Measurements from ENCODE around the gene PLK5.

The PLK5 gene

GRCh38 chr19:1577090-1577928 is 53.4 kb downstream of the PLK5 start:
- no peaks in the 10 kb centered on the region for H3K9me3 Mint-ChIP-seq
- no peaks in the 10 kb centered on the region for H3K27me3 Mint-ChIP-seq
- H3K27ac Mint-ChIP-seq (ENCODE audit: low read depth), result no peak overlapping the region
- no peaks in the 10 kb centered on the region for H3K4me1 Mint-ChIP-seq
- H3K36me3 Mint-ChIP-seq (ENCODE audit: insufficient read depth), result peaks cover 11% of the 10 kb centered on the region
- ATAC-seq (replicated peaks; ENCODE audit: extremely low read depth, poor library complexity, severe bottlenecking), result no peak
- DNase-seq (ENCODE audit: low spot score in 2 of 2), result no peak
- no peak overlapping the region for H3K4me3 Mint-ChIP-seq

- no peaks in the 10 kb centered on the region for H3K9me3 Mint-ChIP-seq
- no peak overlapping the region for H3K4me3 Mint-ChIP-seq
- H3K27me3 Mint-ChIP-seq, result no peaks in the 10 kb centered on the region
- ATAC-seq (replicated peaks; ENCODE audit: extremely low read depth, poor library complexity, severe bottlenecking), result no peak
- peaks cover 14% of the 10 kb centered on the region for H3K36me3 Mint-ChIP-seq (ENCODE audit: insufficient read depth)
- no peak for DNase-seq (ENCODE audit: low spot score in 2 of 2)
- H3K27ac Mint-ChIP-seq (ENCODE audit: low read depth), result no peak overlapping the region
- no peaks in the 10 kb centered on the region for H3K4me1 Mint-ChIP-seq
These were observed 54.2 kb downstream of the PLK5 start for GRCh38 chr19:1577929-1578618.

- Mint-ChIP-seq H3K9me3 (no peaks in the 10 kb centered on the region), H3K27ac (ENCODE audit: low read depth) (no peak overlapping the region), H3K4me3 (no peak overlapping the region), H3K27me3 (no peaks in the 10 kb centered on the region), H3K36me3 (ENCODE audit: insufficient read depth) (peaks cover 14% of the 10 kb centered on the region), H3K4me1 (no peaks in the 10 kb centered on the region)
- no peak for DNase-seq (ENCODE audit: low spot score in 2 of 2)
- no peak for ATAC-seq (replicated peaks; ENCODE audit: extremely low read depth, poor library complexity, severe bottlenecking)
These were observed 55.3 kb downstream of the PLK5 start for GRCh38 chr19:1579222-1579621.

GRCh38 chr19:1580382-1580781 is 56.5 kb downstream of the PLK5 start:
- Mint-ChIP-seq H3K27me3 (no peaks in the 10 kb centered on the region), H3K4me1 (no peaks in the 10 kb centered on the region), H3K27ac (ENCODE audit: low read depth) (no peak overlapping the region), H3K36me3 (ENCODE audit: insufficient read depth) (peaks cover 18% of the 10 kb centered on the region), H3K4me3 (no peak overlapping the region), H3K9me3 (no peaks in the 10 kb centered on the region)
- ATAC-seq (replicated peaks; ENCODE audit: extremely low read depth, poor library complexity, severe bottlenecking), result no peak
- DNase-seq (ENCODE audit: low spot score in 2 of 2), result no peak

GRCh38 chr19:1580957-1581356 is 57.1 kb downstream of the PLK5 start:
- no peak overlapping the region for H3K4me3 Mint-ChIP-seq
- ATAC-seq (replicated peaks; ENCODE audit: extremely low read depth, poor library complexity, severe bottlenecking) (no peak), DNase-seq (ENCODE audit: low spot score in 2 of 2) (no peak)
- no peaks in the 10 kb centered on the region for H3K4me1 Mint-ChIP-seq
- no peaks in the 10 kb centered on the region for H3K27me3 Mint-ChIP-seq
- peaks cover 18% of the 10 kb centered on the region for H3K36me3 Mint-ChIP-seq (ENCODE audit: insufficient read depth)
- no peaks in the 10 kb centered on the region for H3K9me3 Mint-ChIP-seq
- H3K27ac Mint-ChIP-seq (ENCODE audit: low read depth), result no peak overlapping the region

GRCh38 chr19:1582201-1582600 is 58.3 kb downstream of the PLK5 start:
- Mint-ChIP-seq H3K36me3 (ENCODE audit: insufficient read depth) (peaks cover 18% of the 10 kb centered on the region), H3K4me3 (no peak overlapping the region), H3K4me1 (no peaks in the 10 kb centered on the region), H3K9me3 (no peaks in the 10 kb centered on the region), H3K27me3 (no peaks in the 10 kb centered on the region), H3K27ac (ENCODE audit: low read depth) (peak overlapping the region; percentile 44)
- DNase-seq (ENCODE audit: low spot score in 2 of 2) (no peak), ATAC-seq (replicated peaks; ENCODE audit: extremely low read depth, poor library complexity, severe bottlenecking) (no peak)

- DNase-seq (ENCODE audit: low spot score in 2 of 2) (no peak), ATAC-seq (replicated peaks; ENCODE audit: extremely low read depth, poor library complexity, severe bottlenecking) (no peak)
- no peak overlapping the region for H3K4me3 Mint-ChIP-seq
- peaks cover 14% of the 10 kb centered on the region for H3K36me3 Mint-ChIP-seq (ENCODE audit: insufficient read depth)
- H3K4me1 Mint-ChIP-seq, result no peaks in the 10 kb centered on the region
- H3K9me3 Mint-ChIP-seq, result no peaks in the 10 kb centered on the region
- no peaks in the 10 kb centered on the region for H3K27me3 Mint-ChIP-seq
- H3K27ac Mint-ChIP-seq (ENCODE audit: low read depth), result no peak overlapping the region
These were observed 60.8 kb downstream of the PLK5 start for GRCh38 chr19:1584500-1585242.

GRCh38 chr19:1585243-1585580 is 61.3 kb downstream of the PLK5 start:
- Mint-ChIP-seq H3K4me1 (no peaks in the 10 kb centered on the region), H3K9me3 (no peaks in the 10 kb centered on the region), H3K36me3 (ENCODE audit: insufficient read depth) (peaks cover 14% of the 10 kb centered on the region), H3K27ac (ENCODE audit: low read depth) (no peak overlapping the region), H3K4me3 (no peak overlapping the region), H3K27me3 (no peaks in the 10 kb centered on the region)
- DNase-seq (ENCODE audit: low spot score in 2 of 2), result no peak
- ATAC-seq (replicated peaks; ENCODE audit: extremely low read depth, poor library complexity, severe bottlenecking), result no peak
